Measurements from ENCODE around the gene USO1. TPM values are rescaled to one million over a fixed set of nuclear protein-coding genes. Genes with fewer than 3 reads are reported as not detected.
"Not testable (repeated sequence)": the region's sequence is repeated elsewhere in the genome, so short reads cannot be mapped to it uniquely, and the experiment has no call there.

Gene USO1
- polyA plus RNA-seq, 6 donors from 2014 or later, result 19.0 to 32.2 (median 28.1) TPM

GRCh38 chr4:75696581-75696980, 27.8 kb upstream of the USO1 start:
- no peak for DNase-seq
- Mint-ChIP-seq H3K27me3 (no peaks in the 10 kb centered on the region), H3K27ac (peak overlapping the region in 5 of 6 donors; percentile 51 to 97 (median 79)), H3K9me3 (no peaks in the 10 kb centered on the region), H3K4me3 (no peak overlapping the region), H3K4me1 (peaks cover 21 to 43% (median 32%) of the 10 kb centered on the region in 3 donors), H3K36me3 (no peaks in the 10 kb centered on the region)
- no peak for ATAC-seq (ENCODE audit: low read depth in 2 of 2)

- Mint-ChIP-seq H3K4me1 (peaks cover 21 to 43% (median 32%) of the 10 kb centered on the region in 3 donors), H3K9me3 (no peaks in the 10 kb centered on the region), H3K36me3 (no peaks in the 10 kb centered on the region), H3K4me3 (peak overlapping the region; percentile 0 to 76 (median 43)), H3K27ac (peak overlapping the region; percentile 92 to 98 (median 96)), H3K27me3 (no peaks in the 10 kb centered on the region)
- DNase-seq (peak; percentile 78), ATAC-seq (ENCODE audit: low read depth in 2 of 2) (peak; percentile 95 to 96)
Observed at GRCh38 chr4:75698162-75698962, 26.0 kb upstream of the USO1 start.

- peaks cover 21 to 43% (median 32%) of the 10 kb centered on the region in 3 donors for H3K4me1 Mint-ChIP-seq
- peak overlapping the region in 6 of 8 donors; percentile 7 to 76 (median 44) for H3K4me3 Mint-ChIP-seq
- DNase-seq (no peak), ATAC-seq (ENCODE audit: low read depth in 2 of 2) (peak; percentile 5 to 16)
- no peaks in the 10 kb centered on the region for H3K27me3 Mint-ChIP-seq
- no peaks in the 10 kb centered on the region for H3K36me3 Mint-ChIP-seq
- peak overlapping the region; percentile 92 to 98 (median 96) for H3K27ac Mint-ChIP-seq
- H3K9me3 Mint-ChIP-seq, result no peaks in the 10 kb centered on the region
Observed at GRCh38 chr4:75698963-75699228, 25.5 kb upstream of the USO1 start.

GRCh38 chr4:75699299-75699698, 25.1 kb upstream of the USO1 start:
- peak overlapping the region; percentile 92 to 98 (median 96) for H3K27ac Mint-ChIP-seq

GRCh38 chr4:75702919-75703411, 21.4 kb upstream of the USO1 start:
- peak overlapping the region in 1 of 6 donors; percentile 57 for H3K27ac Mint-ChIP-seq

More at GRCh38 chr4:75699299-75699698, 25.1 kb upstream of the USO1 start:
- Mint-ChIP-seq H3K4me1 (peaks cover 21 to 43% (median 32%) of the 10 kb centered on the region in 3 donors), H3K4me3 (peak overlapping the region in 6 of 8 donors; percentile 7 to 76 (median 44)), H3K36me3 (no peaks in the 10 kb centered on the region), H3K9me3 (no peaks in the 10 kb centered on the region), H3K27me3 (no peaks in the 10 kb centered on the region)
- no peak for DNase-seq
- no peak for ATAC-seq (ENCODE audit: low read depth in 2 of 2)

GRCh38 chr4:75705198-75705977, 19.0 kb upstream of the USO1 start:
- Mint-ChIP-seq H3K9me3 (no peaks in the 10 kb centered on the region), H3K4me1 (peaks cover 6 to 19% (median 17%) of the 10 kb centered on the region in 3 donors), H3K27me3 (no peaks in the 10 kb centered on the region), H3K27ac (peak overlapping the region in 2 of 6 donors; percentile 21 to 69), H3K36me3 (no peaks in the 10 kb centered on the region), H3K4me3 (no peak overlapping the region)
- ATAC-seq (ENCODE audit: low read depth in 2 of 2), result no peak
- DNase-seq, result no peak

More at GRCh38 chr4:75702919-75703411, 21.4 kb upstream of the USO1 start:
- no peaks in the 10 kb centered on the region for H3K9me3 Mint-ChIP-seq
- peaks cover 15 to 16% (median 16%) of the 10 kb centered on the region in 3 donors for H3K4me1 Mint-ChIP-seq
- no peak overlapping the region for H3K4me3 Mint-ChIP-seq
- H3K36me3 Mint-ChIP-seq, result no peaks in the 10 kb centered on the region
- DNase-seq (no peak), ATAC-seq (ENCODE audit: low read depth in 2 of 2) (no peak)
- H3K27me3 Mint-ChIP-seq, result no peaks in the 10 kb centered on the region

- Mint-ChIP-seq H3K9me3 (no peaks in the 10 kb centered on the region), H3K36me3 (no peaks in the 10 kb centered on the region), H3K4me1 (peaks cover 6 to 19% (median 17%) of the 10 kb centered on the region in 3 donors), H3K27ac (peak overlapping the region in 4 of 6 donors; percentile 27 to 87 (median 62)), H3K4me3 (no peak overlapping the region), H3K27me3 (no peaks in the 10 kb centered on the region)
- DNase-seq, result peak; percentile 23
- ATAC-seq (ENCODE audit: low read depth in 2 of 2), result peak; percentile 73 to 79
Observed at GRCh38 chr4:75708218-75708691, 16.1 kb upstream of the USO1 start.

- ATAC-seq (ENCODE audit: low read depth in 2 of 2) (no peak), DNase-seq (no peak)
- Mint-ChIP-seq H3K36me3 (no peaks in the 10 kb centered on the region), H3K27me3 (no peaks in the 10 kb centered on the region), H3K4me1 (peaks cover 6 to 22% (median 19%) of the 10 kb centered on the region in 3 donors), H3K4me3 (no peak overlapping the region), H3K27ac (peak overlapping the region in 2 of 6 donors; percentile 11 to 47), H3K9me3 (no peaks in the 10 kb centered on the region)
Observed at GRCh38 chr4:75710246-75710645, 14.1 kb upstream of the USO1 start.

- ATAC-seq (ENCODE audit: low read depth in 2 of 2) (no peak), DNase-seq (no peak)
- Mint-ChIP-seq H3K36me3 (no peaks in the 10 kb centered on the region), H3K27ac (no peak overlapping the region), H3K4me1 (peaks cover 6 to 14% (median 12%) of the 10 kb centered on the region in 3 donors), H3K4me3 (no peak overlapping the region), H3K27me3 (no peaks in the 10 kb centered on the region), H3K9me3 (no peaks in the 10 kb centered on the region)
Observed at GRCh38 chr4:75714011-75714410, 10.4 kb upstream of the USO1 start.

GRCh38 chr4:75714704-75715103, 9.7 kb upstream of the USO1 start:
- H3K4me3 Mint-ChIP-seq, result no peak overlapping the region
- no peak for DNase-seq
- peaks cover 3 to 9% (median 7%) of the 10 kb centered on the region in 3 donors for H3K4me1 Mint-ChIP-seq
- ATAC-seq (ENCODE audit: low read depth in 2 of 2), result no peak
- H3K27me3 Mint-ChIP-seq, result no peaks in the 10 kb centered on the region
- H3K27ac Mint-ChIP-seq, result peak overlapping the region in 1 of 6 donors; percentile 62
- no peaks in the 10 kb centered on the region for H3K9me3 Mint-ChIP-seq
- no peaks in the 10 kb centered on the region for H3K36me3 Mint-ChIP-seq

- H3K27ac Mint-ChIP-seq, result peak overlapping the region in 2 of 6 donors; percentile 44 to 90
- DNase-seq, result no peak
- H3K9me3 Mint-ChIP-seq, result no peaks in the 10 kb centered on the region
Observed at GRCh38 chr4:75715105-75715799, 9.1 kb upstream of the USO1 start.

GRCh38 chr4:75716054-75716453, 8.3 kb upstream of the USO1 start:
- not testable (repeated sequence) for DNase-seq; ATAC-seq (ENCODE audit: low read depth in 2 of 2); H3K4me3 Mint-ChIP-seq; H3K36me3 Mint-ChIP-seq; H3K9me3 Mint-ChIP-seq; H3K4me1 Mint-ChIP-seq; H3K27ac Mint-ChIP-seq; H3K27me3 Mint-ChIP-seq

More at GRCh38 chr4:75715105-75715799, 9.1 kb upstream of the USO1 start:
- no peak for ATAC-seq (ENCODE audit: low read depth in 2 of 2)
- Mint-ChIP-seq H3K4me1 (peaks cover 2 to 6% (median 5%) of the 10 kb centered on the region in 3 donors), H3K36me3 (no peaks in the 10 kb centered on the region), H3K4me3 (no peak overlapping the region), H3K27me3 (no peaks in the 10 kb centered on the region)

- DNase-seq (no peak), ATAC-seq (ENCODE audit: low read depth in 2 of 2) (no peak)
- no peaks in the 10 kb centered on the region for H3K27me3 Mint-ChIP-seq
- no peak overlapping the region for H3K4me3 Mint-ChIP-seq
- no peaks in the 10 kb centered on the region for H3K36me3 Mint-ChIP-seq
- peak overlapping the region in 1 of 6 donors; percentile 33 for H3K27ac Mint-ChIP-seq
- peaks cover 2 to 10% (median 5%) of the 10 kb centered on the region in 3 donors for H3K4me1 Mint-ChIP-seq
- no peaks in the 10 kb centered on the region for H3K9me3 Mint-ChIP-seq
Observed at GRCh38 chr4:75717408-75717807, 7.0 kb upstream of the USO1 start.
